Endodermal cell (in vitro differentiated cells): ENCODE results near the gene LPP. TPM values are rescaled to one million over a fixed set of nuclear protein-coding genes. Genes with fewer than 3 reads are reported as not detected.

Experiments
- DNase-seq: peaks from one replicate; pipeline ENCODE4 v3.0.0-alpha.2; 2017
- H3K27ac ChIP-seq: 2 replicates; pipeline ENCODE4 v1.5.1; 2013; ENCODE audit warnings: mild to moderate bottlenecking, low read depth, low read length, moderate library complexity
- H3K27me3 ChIP-seq: 2 replicates; pipeline ENCODE4 v1.6.1; 2013; ENCODE audit warnings: mild to moderate bottlenecking, low read length, moderate library complexity; ENCODE audit not compliant: insufficient read depth, control insufficient read depth, poor library complexity, severe bottlenecking
- H3K36me3 ChIP-seq: 2 replicates; pipeline ENCODE4 v1.7.0; 2013; ENCODE audit warnings: mild to moderate bottlenecking, low read length, moderate library complexity; ENCODE audit not compliant: control insufficient read depth, insufficient read depth
- H3K4me1 ChIP-seq: one replicate; pipeline ENCODE4 v1.7.0; 2013; ENCODE audit warnings: low read length; ENCODE audit not compliant: control insufficient read depth, insufficient read depth
- H3K4me3 ChIP-seq: 2 replicates; pipeline ENCODE4 v1.5.1; 2013; ENCODE audit warnings: mild to moderate bottlenecking, low read length, moderate library complexity
- H3K9ac ChIP-seq: 2 replicates; pipeline ENCODE4 v1.6.1; 2013; ENCODE audit warnings: mild to moderate bottlenecking, low read length, moderate library complexity; ENCODE audit not compliant: poor library complexity, severe bottlenecking; ENCODE audit errors: extremely low read depth
- H3K9me3 ChIP-seq: 2 replicates; pipeline ENCODE4 v1.6.1; 2013; ENCODE audit warnings: mild to moderate bottlenecking, low read length, moderate library complexity; ENCODE audit not compliant: control insufficient read depth
- H3K27ac Mint-ChIP-seq: 2 replicates; pipeline ENCODE4 v1.8.0; 2020; ENCODE audit warnings: mixed read lengths
- H3K27me3 Mint-ChIP-seq: 2 replicates; pipeline ENCODE4 v1.8.0; 2021; ENCODE audit warnings: mild to moderate bottlenecking, mixed read lengths; ENCODE audit not compliant: insufficient read depth
- H3K36me3 Mint-ChIP-seq: 2 replicates; pipeline ENCODE4 v1.8.0; 2020; ENCODE audit warnings: low read depth, mixed read lengths
- H3K4me1 Mint-ChIP-seq: 2 replicates; pipeline ENCODE4 v1.8.0; 2020; ENCODE audit warnings: mixed read lengths
- H3K4me3 Mint-ChIP-seq: 2 replicates; pipeline ENCODE4 v1.8.0; 2020; ENCODE audit warnings: mild to moderate bottlenecking, moderate library complexity, mixed read lengths
- H3K9me3 Mint-ChIP-seq: 2 replicates; pipeline ENCODE4 v1.8.0; 2020; ENCODE audit warnings: mild to moderate bottlenecking, mixed read lengths
- CTCF ChIP-seq: fragments of 200-600 bp; sonication (generic); conservative IDR thresholded peaks from 2 replicates; pipeline ENCODE4 v1.5.0; 2021; ENCODE audit warnings: antibody characterized with exemption, mild to moderate bottlenecking
- WGBS, 2 experiments: methylation state at CpG; one replicate each; pipeline versions ENCODE4 v1.1.5 to v1.1.7; 2013; ENCODE audit warnings: missing lambda C conversion rate in 2 of 2, mixed read lengths in 1 of 2; ENCODE audit not compliant: insufficient coverage in 1 of 2, insufficient read length in 1 of 2; 5-methylcytosine and 5-hydroxymethylcytosine counted together
- total RNA-seq, 2 donors: library from RNA; stranded (reverse); fragmentation: NEBNext Ultra II Directional in 1 of 2; extraction: Animal tissue kit (Norgen Biotek cat#: 25700) in 1 of 2; gene quantifications; 2 replicates in 1 of 2; 3 replicates in 1 of 2; pipeline ENCODE4 v1.2.1, GENCODE V29; 2021

LPP gene
- total RNA-seq, 2 donors from 2014 or later, result 78.0 to 105 TPM

- H3K9ac ChIP-seq, result no peak overlapping the region
- WGBS, 2 experiments, result 70 to 83% methylated on average over 1 of the region's 2 CpGs
- H3K4me3 ChIP-seq, result no peak overlapping the region
- H3K4me1 ChIP-seq, result no peaks in the 10 kb centered on the region
- Mint-ChIP-seq H3K27me3 (peaks cover 5% of the 10 kb centered on the region), H3K27ac (no peak overlapping the region), H3K4me3 (no peak overlapping the region), H3K36me3 (no peaks in the 10 kb centered on the region), H3K4me1 (peaks cover 7% of the 10 kb centered on the region), H3K9me3 (peaks cover 9% of the 10 kb centered on the region)
- no peaks in the 10 kb centered on the region for H3K27me3 ChIP-seq
- H3K9me3 ChIP-seq, result peaks cover 3% of the 10 kb centered on the region
- H3K36me3 ChIP-seq, result no peaks in the 10 kb centered on the region
- DNase-seq, result no peak
- no peak overlapping the region for H3K27ac ChIP-seq
- TF ChIP-seq CTCF, result no peak
These were observed 764.1 kb downstream of the LPP start for GRCh38 chr3:188918093-188918492.

GRCh38 chr3:188923671-188924070 is 769.7 kb downstream of the LPP start:
- H3K4me3 ChIP-seq, result no peak overlapping the region
- peaks cover 8% of the 10 kb centered on the region for H3K27me3 Mint-ChIP-seq
- H3K27ac Mint-ChIP-seq, result no peak overlapping the region
- no peaks in the 10 kb centered on the region for H3K4me1 ChIP-seq
- H3K9me3 ChIP-seq, result no peaks in the 10 kb centered on the region
- H3K36me3 Mint-ChIP-seq, result no peaks in the 10 kb centered on the region
- peaks cover 9% of the 10 kb centered on the region for H3K9me3 Mint-ChIP-seq
- no peaks in the 10 kb centered on the region for H3K36me3 ChIP-seq
- no peak for TF ChIP-seq CTCF
- peaks cover 4% of the 10 kb centered on the region for H3K4me1 Mint-ChIP-seq
- H3K27me3 ChIP-seq, result no peaks in the 10 kb centered on the region
- WGBS, 2 experiments, result 86 to 100% methylated on average over 2 of the region's 2 CpGs
- H3K4me3 Mint-ChIP-seq, result no peak overlapping the region
- DNase-seq, result no peak
- H3K27ac ChIP-seq, result no peak overlapping the region
- no peak overlapping the region for H3K9ac ChIP-seq

GRCh38 chr3:188925376-188925775 is 771.4 kb downstream of the LPP start:
- Histone ChIP-seq H3K27me3 (no peaks in the 10 kb centered on the region), H3K9me3 (no peaks in the 10 kb centered on the region), H3K4me1 (no peaks in the 10 kb centered on the region), H3K9ac (no peak overlapping the region), H3K27ac (no peak overlapping the region), H3K36me3 (no peaks in the 10 kb centered on the region), H3K4me3 (no peak overlapping the region)
- Mint-ChIP-seq H3K27me3 (peaks cover 3% of the 10 kb centered on the region), H3K4me3 (no peak overlapping the region), H3K36me3 (no peaks in the 10 kb centered on the region), H3K9me3 (peaks cover 4% of the 10 kb centered on the region), H3K27ac (no peak overlapping the region), H3K4me1 (peaks cover 7% of the 10 kb centered on the region)
- no peak for TF ChIP-seq CTCF
- 97 to 100% methylated on average over 6 to 12 of the region's 12 CpGs for WGBS, 2 experiments
- DNase-seq, result no peak
